ENCODE data around the gene PRDM16.

The PRDM16 gene

DNA sequence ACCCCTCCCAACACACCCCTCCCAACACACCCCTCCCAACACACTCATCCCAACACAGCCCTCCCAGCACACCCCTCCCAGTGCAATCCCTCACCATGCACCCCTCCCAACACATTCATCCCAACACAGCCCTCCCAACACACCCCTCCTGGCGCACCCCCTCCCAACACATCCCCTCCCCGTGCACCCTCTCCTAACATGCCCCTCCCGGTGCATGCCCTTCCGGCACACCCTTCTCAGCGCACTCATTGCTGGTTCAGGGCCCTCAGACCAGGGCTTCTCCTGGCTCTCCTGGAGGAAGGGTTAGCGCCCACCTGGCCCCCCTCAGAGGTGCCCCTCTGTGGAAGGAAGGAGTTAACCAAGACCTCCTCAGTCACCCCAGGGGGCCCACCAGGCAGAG is 310.9 kb downstream of the PRDM16 start:
- no peak overlapping the region for H3K27ac ChIP-seq (ENCODE audit: low read depth, low read length)
- H3K9ac ChIP-seq (ENCODE audit: low read depth, low read length): no peak overlapping the region
- WGBS: 94% methylated on average over 6 of the region's 6 CpGs
- no peaks in the 10 kb centered on the region for H3K9me3 ChIP-seq (ENCODE audit: insufficient read depth, low read depth, low read length)
- H3K4me1 ChIP-seq (ENCODE audit: insufficient read depth, low read length): no peaks in the 10 kb centered on the region
- no peaks in the 10 kb centered on the region for H3K27me3 ChIP-seq (ENCODE audit: insufficient read depth, low read length)
- H3K36me3 ChIP-seq (ENCODE audit: insufficient read depth, low read length): no peaks in the 10 kb centered on the region
- no peak overlapping the region for H3K4me3 ChIP-seq (ENCODE audit: low read length)

DNA sequence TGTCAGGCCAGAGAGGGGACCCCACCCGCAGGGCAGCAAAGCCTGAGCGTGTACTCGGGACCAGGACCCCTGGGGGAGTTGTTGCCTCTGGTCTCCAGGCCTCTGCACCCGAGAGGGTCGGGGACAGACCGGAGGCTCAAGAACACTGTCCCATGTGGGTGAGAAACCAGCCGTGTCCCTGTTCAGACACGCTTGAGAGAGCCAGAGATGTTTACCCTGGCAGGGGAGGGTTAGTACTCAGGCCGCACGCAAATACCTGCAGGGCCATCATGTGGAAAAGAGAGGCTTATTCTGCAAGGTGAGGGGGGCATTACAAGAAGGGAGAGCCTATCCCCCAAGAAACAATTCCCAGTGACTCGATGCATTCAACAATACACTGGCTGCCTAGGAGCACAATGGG is 311.5 kb downstream of the PRDM16 start:
- no peaks in the 10 kb centered on the region for H3K36me3 ChIP-seq (ENCODE audit: insufficient read depth, low read length)
- H3K4me1 ChIP-seq (ENCODE audit: insufficient read depth, low read length): no peaks in the 10 kb centered on the region
- H3K27me3 ChIP-seq (ENCODE audit: insufficient read depth, low read length): no peaks in the 10 kb centered on the region
- no peak overlapping the region for H3K4me3 ChIP-seq (ENCODE audit: low read length)
- no peaks in the 10 kb centered on the region for H3K9me3 ChIP-seq (ENCODE audit: insufficient read depth, low read depth, low read length)
- WGBS: 89% methylated on average over 11 of the region's 11 CpGs
- H3K27ac ChIP-seq (ENCODE audit: low read depth, low read length): no peak overlapping the region
- no peak overlapping the region for H3K9ac ChIP-seq (ENCODE audit: low read depth, low read length)

DNA sequence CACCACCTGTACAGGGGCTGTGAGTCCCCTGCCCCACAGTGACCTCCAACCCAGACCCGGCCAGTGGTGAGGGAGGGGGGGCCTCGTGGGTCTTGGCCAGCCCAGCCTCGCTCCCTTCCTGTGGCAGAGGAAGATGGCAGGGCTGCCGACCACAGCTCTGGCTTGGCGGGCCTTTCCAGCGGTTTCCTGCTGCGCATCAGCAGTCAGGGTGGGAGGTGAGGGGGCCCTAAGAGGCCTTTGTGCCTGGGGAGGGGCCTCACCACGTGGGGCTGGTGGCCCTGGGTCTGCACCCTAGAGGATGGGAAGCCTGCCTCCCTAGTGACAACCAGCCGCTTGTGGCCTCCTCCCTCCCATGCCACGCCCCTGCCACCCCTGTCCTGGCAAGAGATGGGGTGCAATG is 312.9 kb downstream of the PRDM16 start:
- no peaks in the 10 kb centered on the region for H3K9me3 ChIP-seq (ENCODE audit: insufficient read depth, low read depth, low read length)
- no peak overlapping the region for H3K27ac ChIP-seq (ENCODE audit: low read depth, low read length)
- 88% methylated on average over 10 of the region's 10 CpGs for WGBS
- H3K4me1 ChIP-seq (ENCODE audit: insufficient read depth, low read length): no peaks in the 10 kb centered on the region
- H3K36me3 ChIP-seq (ENCODE audit: insufficient read depth, low read length): no peaks in the 10 kb centered on the region
- no peaks in the 10 kb centered on the region for H3K27me3 ChIP-seq (ENCODE audit: insufficient read depth, low read length)
- H3K4me3 ChIP-seq (ENCODE audit: low read length): no peak overlapping the region
- H3K9ac ChIP-seq (ENCODE audit: low read depth, low read length): no peak overlapping the region

DNA sequence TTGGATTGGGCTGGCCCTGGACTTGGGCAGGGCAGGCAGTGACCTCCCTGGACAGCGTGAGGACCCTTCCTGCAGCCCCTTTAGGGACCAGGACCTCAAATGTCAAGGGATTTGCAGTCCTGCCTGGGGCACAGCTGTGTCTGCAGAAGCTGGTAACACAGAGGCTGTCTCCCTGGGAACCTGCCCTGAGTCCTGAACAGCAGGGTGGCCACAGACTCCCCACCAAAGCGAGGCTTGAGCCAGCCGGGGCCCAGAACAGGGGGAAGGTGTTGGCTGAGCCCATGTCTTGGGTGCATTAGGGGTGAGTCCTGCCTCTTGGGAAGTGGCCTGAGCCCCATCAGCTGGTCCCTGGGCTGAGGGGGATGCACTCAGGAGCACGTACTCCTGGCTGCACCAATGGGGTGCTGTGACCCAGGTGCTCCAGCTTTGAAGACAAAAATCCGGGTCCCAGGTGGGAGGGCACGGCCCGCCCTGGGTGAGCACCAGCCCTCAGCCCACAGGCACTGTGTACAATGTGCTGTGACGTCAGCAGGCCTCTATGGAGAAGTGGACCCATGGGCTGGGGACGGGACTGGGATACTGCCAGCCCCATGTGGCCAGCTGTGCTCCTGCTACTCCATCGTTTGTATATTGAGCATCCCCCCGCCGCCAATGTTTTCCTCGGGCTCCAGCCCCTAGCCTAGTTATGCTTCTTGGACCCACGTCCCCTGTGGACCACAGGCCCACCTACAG is 313.5 kb downstream of the PRDM16 start:
- Histone ChIP-seq H3K4me3 (ENCODE audit: low read length) (no peak overlapping the region), H3K36me3 (ENCODE audit: insufficient read depth, low read length) (no peaks in the 10 kb centered on the region), H3K9me3 (ENCODE audit: insufficient read depth, low read depth, low read length) (no peaks in the 10 kb centered on the region), H3K4me1 (ENCODE audit: insufficient read depth, low read length) (no peaks in the 10 kb centered on the region), H3K27ac (ENCODE audit: low read depth, low read length) (no peak overlapping the region), H3K9ac (ENCODE audit: low read depth, low read length) (no peak overlapping the region), H3K27me3 (ENCODE audit: insufficient read depth, low read length) (no peaks in the 10 kb centered on the region)
- WGBS: 91% methylated on average over 14 of the region's 14 CpGs

DNA sequence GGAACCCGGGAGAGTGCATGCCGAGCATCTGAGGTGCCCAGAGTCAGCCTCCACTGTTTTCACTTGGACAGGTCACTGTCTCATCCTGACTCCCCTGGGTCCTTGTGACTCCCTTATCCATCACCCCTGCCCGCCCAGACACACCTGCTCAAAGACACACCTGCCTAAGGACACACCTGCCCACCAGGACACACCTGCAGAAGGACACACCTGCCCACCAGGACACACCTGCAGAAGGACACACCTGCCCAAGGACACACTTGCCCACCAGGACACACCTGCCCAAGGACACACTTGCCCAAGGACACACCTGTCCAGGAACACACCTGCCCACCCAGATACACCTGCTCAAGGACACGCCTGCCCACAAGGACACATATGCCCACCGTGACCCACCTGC is 314.7 kb downstream of the PRDM16 start:
- WGBS: 92% methylated on average over 5 of the region's 5 CpGs
- Histone ChIP-seq H3K27me3 (ENCODE audit: insufficient read depth, low read length) (no peaks in the 10 kb centered on the region), H3K9ac (ENCODE audit: low read depth, low read length) (no peak overlapping the region), H3K36me3 (ENCODE audit: insufficient read depth, low read length) (no peaks in the 10 kb centered on the region), H3K4me3 (ENCODE audit: low read length) (no peak overlapping the region), H3K27ac (ENCODE audit: low read depth, low read length) (no peak overlapping the region), H3K4me1 (ENCODE audit: insufficient read depth, low read length) (no peaks in the 10 kb centered on the region), H3K9me3 (ENCODE audit: insufficient read depth, low read depth, low read length) (no peaks in the 10 kb centered on the region)

DNA sequence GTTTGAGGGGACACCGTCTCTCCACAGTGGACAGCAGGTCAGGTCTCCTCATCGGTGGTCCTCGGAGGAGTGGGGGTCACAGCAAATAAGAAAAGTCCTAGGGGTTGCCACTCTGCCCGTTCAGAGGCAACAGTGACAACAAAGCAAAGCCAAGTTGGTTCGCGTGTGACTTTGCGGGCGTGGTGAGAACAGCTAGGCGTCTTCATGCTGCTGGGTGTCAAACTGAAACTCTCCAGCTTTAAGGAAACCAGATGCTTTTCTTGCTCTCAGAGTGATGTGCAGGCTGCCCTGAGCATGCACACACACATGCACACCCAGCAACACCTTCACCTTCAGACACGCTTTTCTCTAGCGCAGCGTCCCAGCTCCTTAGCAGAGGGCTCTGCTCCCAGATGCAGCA is 315.4 kb downstream of the PRDM16 start:
- 91% methylated on average over 12 of the region's 12 CpGs for WGBS

DNA sequence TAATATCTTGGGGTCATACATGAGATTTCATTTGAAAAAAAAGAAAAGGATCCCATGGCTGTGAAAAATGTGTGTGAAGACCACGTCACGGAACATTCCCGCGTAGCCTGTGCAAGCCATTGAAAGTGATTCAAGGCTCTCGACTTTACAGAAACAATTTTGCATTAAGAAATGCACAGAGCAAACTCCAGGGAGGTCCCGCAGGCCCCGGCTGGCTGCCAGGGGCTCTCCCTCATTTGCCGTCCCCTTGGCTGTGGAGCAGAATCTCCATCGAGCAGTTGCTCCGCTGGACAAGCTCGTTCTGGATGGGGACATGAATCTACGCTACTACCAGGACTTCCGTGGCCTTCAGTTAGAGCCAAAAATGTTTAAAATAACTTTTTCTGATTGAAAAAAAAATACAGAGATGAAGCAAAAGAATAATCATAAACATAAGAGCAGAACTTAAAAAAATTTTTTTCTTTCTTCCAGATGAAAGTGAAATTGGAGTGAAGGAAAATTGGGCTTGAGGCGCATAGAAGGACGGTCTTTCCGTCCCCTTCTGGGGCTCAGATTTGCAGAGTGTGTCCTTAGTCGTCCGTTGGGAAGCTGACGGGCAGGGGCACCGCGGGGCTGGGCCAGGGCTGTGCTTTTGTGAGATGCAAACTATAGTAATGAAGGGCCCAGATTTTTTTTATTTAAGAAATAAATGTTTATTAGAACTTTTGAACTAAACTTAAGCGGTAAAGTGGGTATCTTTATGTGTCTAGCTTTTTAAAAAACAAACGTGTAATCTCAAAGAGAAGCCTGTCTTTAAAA is 317.4 kb downstream of the PRDM16 start:
- Histone ChIP-seq H3K9me3 (ENCODE audit: insufficient read depth, low read depth, low read length) (no peaks in the 10 kb centered on the region), H3K4me3 (ENCODE audit: low read length) (no peak overlapping the region), H3K27me3 (ENCODE audit: insufficient read depth, low read length) (peaks cover 6% of the 10 kb centered on the region), H3K9ac (ENCODE audit: low read depth, low read length) (no peak overlapping the region), H3K27ac (ENCODE audit: low read depth, low read length) (no peak overlapping the region), H3K4me1 (ENCODE audit: insufficient read depth, low read length) (no peaks in the 10 kb centered on the region; the same call in 1 of the 2 replicates), H3K36me3 (ENCODE audit: insufficient read depth, low read length) (no peaks in the 10 kb centered on the region)
- WGBS: 93% methylated on average over 23 of the region's 23 CpGs

More for the DNA sequence above, 315.4 kb downstream of the PRDM16 start:
- Histone ChIP-seq H3K36me3 (ENCODE audit: insufficient read depth, low read length) (no peaks in the 10 kb centered on the region), H3K27ac (ENCODE audit: low read depth, low read length) (no peak overlapping the region), H3K9ac (ENCODE audit: low read depth, low read length) (no peak overlapping the region), H3K9me3 (ENCODE audit: insufficient read depth, low read depth, low read length) (no peaks in the 10 kb centered on the region), H3K27me3 (ENCODE audit: insufficient read depth, low read length) (no peaks in the 10 kb centered on the region), H3K4me1 (ENCODE audit: insufficient read depth, low read length) (no peaks in the 10 kb centered on the region), H3K4me3 (ENCODE audit: low read length) (no peak overlapping the region)

DNA sequence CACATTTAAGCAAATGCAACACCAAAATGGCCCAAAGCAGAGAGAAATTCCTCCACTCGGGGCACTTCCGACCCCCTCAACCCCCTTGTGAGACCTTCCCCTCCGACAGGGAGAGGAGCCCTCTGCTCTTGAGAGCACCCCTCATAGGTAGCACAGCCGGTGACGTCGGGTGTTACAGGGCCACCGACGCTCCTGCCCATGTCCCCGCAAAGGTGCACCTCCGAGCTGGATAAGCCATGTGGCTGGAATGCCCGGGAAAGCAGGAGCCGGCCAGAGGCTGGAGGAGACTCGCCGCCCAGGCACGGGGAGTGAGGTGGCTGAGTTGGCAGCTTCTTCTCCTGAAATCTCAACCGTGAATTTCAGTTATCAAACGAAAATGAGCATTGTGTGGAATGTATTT is 318.4 kb downstream of the PRDM16 start:
- WGBS: 82% methylated on average over 15 of the region's 17 CpGs
- H3K9me3 ChIP-seq (ENCODE audit: insufficient read depth, low read depth, low read length): no peaks in the 10 kb centered on the region
- no peak overlapping the region for H3K9ac ChIP-seq (ENCODE audit: low read depth, low read length)
- H3K4me3 ChIP-seq (ENCODE audit: low read length): no peak overlapping the region
- no peak overlapping the region for H3K27ac ChIP-seq (ENCODE audit: low read depth, low read length)
- H3K36me3 ChIP-seq (ENCODE audit: insufficient read depth, low read length): no peaks in the 10 kb centered on the region
- H3K27me3 ChIP-seq (ENCODE audit: insufficient read depth, low read length): peaks cover 16% of the 10 kb centered on the region
- H3K4me1 ChIP-seq (ENCODE audit: insufficient read depth, low read length): peaks cover 3% of the 10 kb centered on the region; the same call in 1 of the 2 replicates

DNA sequence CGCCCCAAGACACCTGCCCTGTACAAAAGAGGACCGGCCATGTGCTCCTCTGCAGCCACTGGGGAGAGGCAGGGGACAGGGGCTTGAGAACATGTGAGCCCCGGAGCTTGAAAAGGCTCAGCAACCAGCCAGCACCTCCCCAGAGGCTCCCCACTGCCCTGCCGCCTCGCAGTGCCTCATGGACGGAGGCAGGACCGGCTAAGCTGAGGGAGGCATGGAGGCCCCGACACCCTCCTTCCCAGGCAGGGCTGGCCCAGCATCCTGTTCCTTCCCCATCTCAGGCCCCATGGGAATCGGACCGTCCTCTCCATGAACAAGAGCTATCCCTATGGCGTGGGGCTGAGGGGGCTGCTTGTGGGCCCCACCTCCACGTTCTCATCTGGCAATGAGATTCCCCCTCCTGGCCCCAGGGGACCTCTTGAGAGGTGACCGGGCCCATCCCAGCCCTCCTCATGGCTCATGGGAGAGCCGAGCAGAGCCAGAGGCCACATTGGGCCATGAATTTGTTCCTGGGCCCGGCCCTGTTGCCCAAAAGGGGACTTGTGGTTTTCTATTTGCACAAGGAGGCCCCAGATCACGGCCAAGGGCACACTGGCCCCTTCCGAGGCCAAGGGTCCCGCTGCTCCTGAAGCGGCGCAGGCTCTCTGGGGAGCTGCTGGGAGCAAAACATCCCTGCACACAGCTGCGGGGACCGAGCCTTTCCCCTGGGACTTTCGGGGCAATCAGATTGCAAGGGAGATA is 320.3 kb downstream of the PRDM16 start:
- 92% methylated on average over 23 of the region's 23 CpGs for WGBS
- Histone ChIP-seq H3K36me3 (ENCODE audit: insufficient read depth, low read length) (no peaks in the 10 kb centered on the region), H3K9ac (ENCODE audit: low read depth, low read length) (no peak overlapping the region), H3K27ac (ENCODE audit: low read depth, low read length) (no peak overlapping the region), H3K4me1 (ENCODE audit: insufficient read depth, low read length) (peaks cover 11% of the 10 kb centered on the region; the same call in 1 of the 2 replicates), H3K9me3 (ENCODE audit: insufficient read depth, low read depth, low read length) (no peaks in the 10 kb centered on the region), H3K4me3 (ENCODE audit: low read length) (no peak overlapping the region), H3K27me3 (ENCODE audit: insufficient read depth, low read length) (peaks cover 34% of the 10 kb centered on the region)

DNA sequence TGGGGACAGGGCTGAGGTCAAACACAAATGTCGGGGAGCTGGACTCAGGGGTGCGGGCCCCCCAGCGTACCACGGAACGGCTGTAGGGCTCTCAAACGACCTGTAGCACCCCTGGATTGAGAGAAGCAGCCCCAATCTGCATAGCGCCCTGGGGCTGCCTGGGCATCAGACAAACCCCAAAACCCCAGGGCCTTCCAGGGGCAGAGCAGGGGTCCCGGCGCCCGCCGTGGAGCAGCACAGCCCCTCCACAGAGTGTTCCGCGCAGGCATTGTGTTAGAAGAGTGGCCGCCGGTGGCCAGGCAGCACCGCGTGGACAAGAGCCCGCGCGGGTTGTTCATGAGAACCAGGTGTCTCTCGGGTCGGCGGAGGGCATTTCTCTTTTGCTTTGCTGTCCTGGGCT is 321.3 kb downstream of the PRDM16 start:
- Histone ChIP-seq H3K9me3 (ENCODE audit: insufficient read depth, low read depth, low read length) (no peaks in the 10 kb centered on the region), H3K27me3 (ENCODE audit: insufficient read depth, low read length) (peaks cover 44% of the 10 kb centered on the region), H3K27ac (ENCODE audit: low read depth, low read length) (no peak overlapping the region), H3K9ac (ENCODE audit: low read depth, low read length) (no peak overlapping the region), H3K36me3 (ENCODE audit: insufficient read depth, low read length) (no peaks in the 10 kb centered on the region), H3K4me3 (ENCODE audit: low read length) (no peak overlapping the region), H3K4me1 (ENCODE audit: insufficient read depth, low read length) (peaks cover 11% of the 10 kb centered on the region; the same call in 1 of the 2 replicates)
- WGBS: 93% methylated on average over 23 of the region's 23 CpGs

DNA sequence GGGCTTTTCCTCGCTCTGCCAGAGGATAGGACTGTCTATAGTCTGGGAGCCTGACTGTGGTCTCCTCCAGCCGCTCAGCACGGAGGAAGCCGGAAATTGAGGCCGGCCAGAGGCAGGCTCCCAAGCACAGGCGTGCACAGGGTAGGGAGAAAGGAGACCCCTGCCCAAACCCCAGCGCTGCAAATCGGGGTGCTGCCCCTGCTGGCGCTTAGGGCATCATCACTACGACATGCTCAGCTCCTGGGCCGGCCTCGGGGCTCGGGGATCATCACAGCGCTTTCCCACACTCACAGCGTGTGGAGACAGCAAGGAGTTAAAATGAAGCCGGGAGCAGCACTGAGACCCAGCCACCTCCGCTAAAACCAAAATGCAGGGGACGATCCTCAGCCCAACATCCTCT is 322.7 kb downstream of the PRDM16 start:
- 39% methylated on average over 18 of the region's 18 CpGs for WGBS
- no peak overlapping the region for H3K27ac ChIP-seq (ENCODE audit: low read depth, low read length)
- no peaks in the 10 kb centered on the region for H3K36me3 ChIP-seq (ENCODE audit: insufficient read depth, low read length)
- peaks cover 11% of the 10 kb centered on the region; the same call in 1 of the 2 replicates for H3K4me1 ChIP-seq (ENCODE audit: insufficient read depth, low read length)
- no peak overlapping the region; the same call in 1 of the 2 replicates for H3K4me3 ChIP-seq (ENCODE audit: low read length)
- peaks cover 49% of the 10 kb centered on the region for H3K27me3 ChIP-seq (ENCODE audit: insufficient read depth, low read length)
- no peaks in the 10 kb centered on the region for H3K9me3 ChIP-seq (ENCODE audit: insufficient read depth, low read depth, low read length)
- H3K9ac ChIP-seq (ENCODE audit: low read depth, low read length): no peak overlapping the region

Data from HUES64 (cell line).